Measurements from ENCODE around the gene CFL1.
"Not testable (repeated sequence)": the region's sequence is repeated elsewhere in the genome, so short reads cannot be mapped to it uniquely, and the experiment has no call there.

The CFL1 gene

DNA sequence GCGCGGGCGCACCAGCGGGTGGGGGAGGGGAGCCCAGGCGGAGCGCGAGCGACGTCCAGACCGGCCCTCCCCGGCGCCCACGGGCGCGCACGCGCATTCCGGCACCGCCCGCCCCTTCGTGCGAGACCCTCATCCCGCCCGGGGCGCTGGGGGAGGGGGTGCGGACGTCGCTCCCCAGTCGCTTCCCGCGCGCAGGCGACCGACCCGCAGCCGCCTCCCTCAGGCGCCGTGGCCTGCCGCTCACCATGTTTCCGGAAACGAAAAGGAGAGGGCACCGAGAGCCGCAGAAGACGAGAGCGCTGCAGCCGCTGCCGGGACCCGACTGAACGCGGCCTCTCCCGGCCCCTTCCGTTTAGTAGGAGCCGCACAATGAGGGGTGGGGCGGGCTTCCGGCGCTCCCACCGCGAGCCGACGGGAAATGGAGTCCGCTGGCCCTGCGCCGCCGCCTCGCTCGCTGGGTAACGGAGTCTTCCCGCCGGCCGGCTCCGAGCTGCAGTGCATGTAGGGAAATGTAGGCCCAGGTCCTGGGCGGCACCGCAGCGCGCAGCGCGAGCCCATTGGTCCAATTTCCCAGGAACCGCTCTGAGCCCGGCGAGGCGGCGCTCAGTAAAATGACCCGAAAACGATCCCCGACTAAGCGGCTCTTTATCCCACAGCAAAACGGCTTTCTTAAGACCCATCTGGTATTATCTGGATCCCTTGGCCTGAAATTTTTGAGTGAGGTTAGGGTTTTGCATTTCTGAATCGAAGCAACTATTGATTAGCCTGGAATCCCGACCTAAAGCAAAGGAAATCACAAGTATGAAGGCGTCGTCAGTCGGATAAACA lies at the start of gene CFL1:
TSS of gene CFL1 (minus strand) at position 328 of the 828 bp plus-strand sequence. CDS start at position 247, 81 bp downstream.
- peak; percentile 98 for DNase-seq

DNA sequence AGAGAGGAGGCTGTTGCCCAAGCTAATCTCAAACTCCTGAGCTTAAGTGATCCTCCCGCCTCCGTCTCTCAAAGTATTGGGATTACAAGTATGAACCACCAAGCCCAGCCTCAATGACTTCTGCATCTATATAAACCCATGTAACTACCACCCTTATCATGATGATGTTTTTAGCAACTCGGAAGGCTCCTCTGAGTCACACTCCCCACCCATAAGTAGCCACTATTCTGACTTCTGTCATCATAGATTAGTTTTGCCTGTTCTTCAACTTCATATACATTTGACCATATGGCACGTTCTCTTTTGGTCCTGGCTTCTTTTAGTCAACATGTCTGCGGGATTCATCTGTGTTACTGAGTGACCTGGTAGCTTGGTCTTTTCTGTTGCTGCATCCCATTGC lies 48.6 kb upstream of the CFL1 start:
- no peak for DNase-seq

DNA sequence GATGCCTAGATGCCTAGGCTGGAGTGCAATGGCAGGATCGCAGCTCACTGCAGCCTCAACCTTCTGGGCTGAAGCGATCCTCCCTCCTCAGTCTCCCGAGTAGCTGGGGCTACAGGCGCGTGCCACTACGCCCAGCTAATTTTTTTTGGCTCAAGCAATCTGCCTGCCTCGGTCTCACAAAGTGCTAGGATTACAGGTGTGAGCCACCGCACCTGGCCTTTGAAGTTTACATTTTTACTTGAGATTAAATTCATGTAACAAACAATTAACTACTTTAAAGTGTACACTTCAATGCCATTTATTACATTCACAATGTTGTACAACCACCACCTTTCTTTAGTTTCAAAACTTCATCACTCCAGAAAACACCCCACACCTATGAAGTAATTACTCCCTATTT lies 45.7 kb upstream of the CFL1 start:
- DNase-seq = no peak

DNA sequence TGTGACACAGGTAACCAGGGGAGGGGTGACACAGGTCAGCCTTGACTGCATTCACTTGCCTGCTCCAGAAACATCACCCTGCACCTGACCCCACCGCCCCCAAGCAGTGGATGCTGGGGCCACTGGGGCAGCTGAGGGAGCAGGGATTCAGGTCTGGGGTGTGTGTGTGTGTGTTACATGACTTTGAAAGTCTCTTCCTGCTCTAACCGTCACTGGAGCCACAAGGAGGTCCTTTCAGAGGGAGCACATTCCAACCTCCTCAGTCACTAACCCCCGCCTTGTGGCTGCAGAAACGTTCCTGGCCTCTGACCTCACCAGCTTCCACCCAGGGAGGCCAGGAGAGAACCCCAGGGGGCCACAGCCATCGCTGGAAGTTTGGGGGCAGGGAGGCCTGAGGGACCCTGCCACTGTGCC lies 45.1 kb upstream of the CFL1 start:
- DNase-seq = peak; percentile 98

DNA sequence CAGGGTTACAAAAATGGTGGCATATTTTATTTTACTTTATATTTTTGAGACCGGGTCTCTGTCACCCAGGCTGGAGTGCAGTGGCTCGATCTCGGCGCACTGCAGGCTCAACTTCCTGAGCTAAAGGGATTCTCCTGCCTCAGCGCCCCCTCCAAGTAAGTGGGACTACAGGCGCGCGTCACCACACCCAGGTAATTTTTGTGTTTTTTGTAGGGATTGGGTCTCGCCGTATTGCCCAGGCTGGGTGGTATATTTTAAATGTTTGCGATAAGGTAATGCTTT lies 42.9 kb upstream of the CFL1 start:
- DNase-seq = no peak

DNA sequence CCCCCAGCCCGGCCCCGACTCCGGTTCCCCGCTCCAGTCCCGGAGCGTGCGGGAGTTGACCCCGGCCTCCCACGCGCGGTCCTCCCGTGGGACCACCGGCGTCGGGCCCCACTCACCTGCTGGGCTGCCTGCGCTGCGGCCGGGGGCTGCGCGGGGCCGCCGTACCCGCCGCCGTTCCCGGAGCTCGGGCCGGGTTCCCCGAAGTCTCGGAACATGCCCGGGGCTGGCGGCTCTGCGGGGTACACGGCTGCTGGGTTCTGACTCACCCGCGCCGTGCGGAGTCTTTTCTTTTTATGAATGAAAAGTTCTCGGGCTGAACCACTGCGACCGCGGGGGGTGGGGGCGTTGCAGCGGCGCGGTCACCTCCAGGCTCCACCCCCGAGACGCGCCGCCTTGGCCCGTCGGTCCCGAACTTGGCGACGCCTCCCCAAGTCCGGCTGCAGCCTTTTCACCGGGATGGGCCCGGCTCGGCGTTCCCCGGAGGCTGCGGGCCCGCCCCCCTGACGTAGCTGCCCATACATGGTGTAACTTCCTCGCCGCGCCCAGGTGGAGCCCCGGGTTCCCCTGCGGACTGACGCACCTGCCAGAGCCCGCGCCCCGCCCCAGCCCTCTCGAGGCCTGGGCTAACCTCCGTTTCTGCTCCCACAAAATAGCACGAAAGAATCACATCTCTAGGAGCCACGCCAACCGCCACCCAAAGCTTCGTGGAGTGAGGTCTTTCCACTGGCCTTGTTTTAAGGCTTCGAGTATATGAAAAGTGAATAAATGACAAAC lies 42.3 kb upstream of the CFL1 start, which contains the start of gene FOSL1:
TSS of gene FOSL1 (minus strand) at position 264 of the 774 bp plus-strand sequence. CDS start at position 215, 49 bp downstream.
- DNase-seq = peak; percentile 97

DNA sequence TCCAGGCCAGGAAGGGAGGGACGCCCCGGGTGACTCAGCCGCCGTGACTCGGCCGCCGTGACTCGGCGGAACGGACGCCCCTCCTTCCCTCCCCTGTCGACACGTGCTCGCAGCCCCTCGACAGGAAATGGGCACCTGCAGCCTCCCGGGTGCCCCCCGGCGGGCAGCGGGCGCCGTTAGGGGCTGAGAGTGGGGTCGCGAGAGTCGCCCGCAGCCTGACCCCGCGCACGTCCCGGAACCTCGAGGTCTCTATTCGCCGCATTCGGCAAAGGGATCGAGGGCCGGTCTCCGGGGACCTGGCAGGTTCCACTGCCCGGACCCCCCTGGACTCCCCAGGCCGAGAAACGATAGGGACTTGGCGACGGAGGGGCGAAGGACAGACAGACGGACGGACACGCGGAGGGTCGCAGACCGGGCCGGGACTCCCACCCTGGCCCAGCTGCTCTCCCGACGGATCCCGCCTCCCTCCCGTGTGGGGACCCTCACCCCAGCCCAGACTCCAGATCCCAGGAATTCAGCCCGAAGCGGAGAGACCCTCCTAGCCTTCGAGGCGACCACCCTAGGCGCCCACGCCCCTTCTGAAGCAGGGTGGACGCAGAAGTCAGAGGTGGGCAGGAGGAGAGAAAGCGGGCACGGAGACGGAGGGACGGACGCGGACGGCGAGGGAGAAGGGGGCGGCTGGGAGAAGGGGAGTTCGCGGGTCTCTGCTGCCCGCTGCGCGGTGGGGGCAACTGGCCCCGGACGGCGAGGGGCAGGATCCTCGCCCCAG lies 41.6 kb upstream of the CFL1 start:
- DNase-seq = peak; percentile 90

DNA sequence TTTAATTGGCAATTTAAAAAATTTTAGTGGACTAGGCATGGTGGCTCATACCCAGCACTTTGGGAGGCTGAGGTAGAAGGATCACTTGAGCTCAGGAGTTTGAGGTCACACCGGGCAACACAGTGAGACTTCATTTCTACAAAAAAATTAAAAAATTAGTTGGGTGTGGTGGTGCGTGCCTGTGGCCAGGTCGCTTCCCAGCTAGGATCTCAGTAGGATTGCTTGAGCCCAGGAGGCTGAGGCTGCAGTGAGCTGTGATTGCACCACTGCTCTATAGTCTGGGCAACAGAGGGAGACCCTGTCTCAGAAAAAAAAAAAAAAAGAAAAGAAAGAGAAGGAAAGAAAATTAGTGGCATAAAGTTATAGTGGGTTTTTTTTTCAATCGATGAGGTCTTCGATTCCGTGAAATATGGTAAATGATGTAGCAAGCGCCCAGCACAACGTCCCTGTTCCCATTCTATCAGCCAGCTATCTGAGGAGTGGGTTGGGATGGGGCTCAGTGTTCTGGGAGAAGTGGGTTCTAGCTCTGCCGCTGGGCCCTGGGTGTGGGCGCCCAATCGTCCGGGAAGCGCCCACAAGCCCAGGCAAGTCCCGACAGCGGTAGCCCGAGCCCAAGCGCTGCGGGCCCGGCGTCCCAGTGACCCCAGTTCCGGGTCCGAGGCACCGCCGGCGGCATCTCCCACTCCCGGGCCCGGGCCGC lies 40.8 kb upstream of the CFL1 start:
- no peak for DNase-seq

DNA sequence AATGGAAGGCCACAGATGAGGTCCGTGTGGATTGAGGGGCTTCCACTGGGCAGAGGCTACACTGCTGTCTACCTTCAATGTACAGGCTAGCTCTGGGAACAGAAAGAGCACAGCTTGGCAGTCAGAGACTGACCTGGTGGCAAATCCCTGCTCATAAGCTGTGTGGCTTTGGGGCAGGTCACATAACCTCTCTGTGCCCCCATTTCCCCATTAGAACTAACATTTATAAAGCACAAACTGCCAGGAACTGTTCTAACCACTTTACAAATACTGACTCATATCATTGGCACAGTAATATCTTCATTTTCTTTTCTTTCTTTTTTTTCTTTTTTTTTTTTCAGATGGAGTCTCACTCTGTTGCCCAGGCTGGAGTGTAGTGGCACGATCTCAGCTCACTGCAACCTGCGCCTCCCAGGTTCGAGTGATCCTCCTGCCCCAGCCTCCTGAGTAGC lies 39.1 kb upstream of the CFL1 start:
- no peak for DNase-seq

DNA sequence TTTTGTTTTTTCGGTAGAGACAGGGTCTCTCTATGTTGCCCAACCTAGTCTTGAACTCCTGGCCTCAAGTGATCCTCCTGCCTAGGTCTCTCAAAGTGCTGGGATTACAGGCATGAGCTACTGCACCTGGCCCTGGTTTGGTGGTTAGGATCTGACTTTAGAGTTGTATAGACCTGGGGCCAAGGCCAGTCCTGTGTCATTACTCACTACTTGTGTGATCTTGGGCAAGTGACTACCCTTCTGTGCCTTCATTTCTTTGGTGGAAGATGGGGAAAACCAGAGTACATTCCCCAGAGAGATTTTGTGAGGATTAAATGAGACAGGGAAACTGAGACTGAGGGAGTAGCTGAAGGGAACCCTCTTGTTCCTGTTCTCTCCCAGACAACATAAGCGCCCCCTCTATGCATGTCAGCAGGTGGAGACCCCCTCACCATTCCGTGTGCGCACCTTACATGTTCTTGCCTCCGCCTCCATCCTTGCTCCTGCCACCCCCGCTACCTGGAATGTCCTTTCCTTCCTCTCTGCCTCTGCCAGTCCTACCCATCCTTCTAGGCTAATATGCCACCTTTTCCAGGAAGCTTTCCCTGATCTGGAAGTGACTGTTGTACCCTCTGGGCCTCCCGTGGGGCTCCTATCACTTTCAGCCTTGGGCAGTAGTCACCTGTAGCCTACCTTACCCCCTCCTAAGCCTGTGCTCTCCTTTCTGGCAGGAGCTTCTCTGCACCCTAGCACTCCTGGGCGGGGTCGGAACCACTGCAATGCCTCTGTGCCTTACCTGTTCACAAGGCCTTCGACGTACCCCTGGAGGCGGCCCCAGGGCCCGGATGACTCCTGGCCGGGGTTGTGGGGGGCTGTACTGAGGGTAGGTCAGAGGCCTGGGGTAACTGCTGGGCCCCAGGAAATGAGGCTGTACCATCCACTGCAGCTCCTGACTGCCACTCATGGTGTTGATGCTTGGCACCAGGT lies 38.3 kb upstream of the CFL1 start:
- no peak for DNase-seq

DNA sequence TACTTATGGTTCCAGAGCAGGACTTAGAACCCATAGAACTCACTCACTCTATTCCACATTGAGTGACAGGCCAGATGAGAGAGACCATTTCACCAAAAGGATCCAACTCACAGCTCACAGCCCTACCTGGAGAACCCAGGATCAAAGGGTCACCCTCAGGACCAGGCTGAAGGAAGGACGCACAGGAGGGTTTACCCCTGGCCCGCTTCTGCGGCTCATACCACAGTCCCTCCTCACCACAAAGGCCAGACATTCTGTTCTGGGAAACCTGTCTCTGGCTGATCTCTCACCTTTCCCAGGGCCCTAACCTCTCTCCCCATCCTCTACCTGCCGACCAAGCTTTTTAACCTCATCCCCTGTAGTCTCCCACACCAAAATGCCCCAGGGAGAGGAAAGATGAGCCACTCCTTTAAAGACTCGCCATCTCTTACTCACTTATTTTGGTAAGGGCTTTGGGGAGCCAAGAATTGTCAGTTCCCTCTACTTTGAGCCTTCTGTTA lies 37.6 kb upstream of the CFL1 start:
- DNase-seq = no peak

DNA sequence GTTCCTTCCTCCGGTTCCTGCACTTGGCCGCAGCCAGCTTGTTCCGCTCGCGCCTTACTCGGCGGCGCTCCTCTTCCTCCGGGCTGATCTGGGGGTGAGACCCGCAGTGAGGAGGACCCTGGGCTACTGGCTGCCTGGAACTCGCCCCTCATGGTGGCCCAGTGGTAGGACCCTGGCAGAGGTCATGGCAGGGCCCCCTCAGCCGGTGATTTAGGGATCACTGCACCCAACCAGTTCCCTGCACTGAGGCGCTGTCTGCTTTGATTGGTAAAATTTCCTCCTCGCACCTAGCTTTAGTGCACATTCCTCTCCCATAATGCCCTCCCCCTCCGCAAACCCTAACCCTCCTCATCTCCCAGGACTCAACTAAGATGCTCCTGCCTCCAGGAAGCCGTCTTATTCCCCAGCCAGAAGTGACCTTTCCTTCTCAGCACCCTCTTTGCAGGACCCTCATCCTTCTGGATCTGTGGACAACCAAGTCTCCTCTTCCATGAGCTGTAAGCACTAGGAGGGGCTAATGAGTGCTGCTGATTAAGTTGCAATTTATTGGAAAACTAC lies 36.1 kb upstream of the CFL1 start:
- DNase-seq = peak; percentile 46

DNA sequence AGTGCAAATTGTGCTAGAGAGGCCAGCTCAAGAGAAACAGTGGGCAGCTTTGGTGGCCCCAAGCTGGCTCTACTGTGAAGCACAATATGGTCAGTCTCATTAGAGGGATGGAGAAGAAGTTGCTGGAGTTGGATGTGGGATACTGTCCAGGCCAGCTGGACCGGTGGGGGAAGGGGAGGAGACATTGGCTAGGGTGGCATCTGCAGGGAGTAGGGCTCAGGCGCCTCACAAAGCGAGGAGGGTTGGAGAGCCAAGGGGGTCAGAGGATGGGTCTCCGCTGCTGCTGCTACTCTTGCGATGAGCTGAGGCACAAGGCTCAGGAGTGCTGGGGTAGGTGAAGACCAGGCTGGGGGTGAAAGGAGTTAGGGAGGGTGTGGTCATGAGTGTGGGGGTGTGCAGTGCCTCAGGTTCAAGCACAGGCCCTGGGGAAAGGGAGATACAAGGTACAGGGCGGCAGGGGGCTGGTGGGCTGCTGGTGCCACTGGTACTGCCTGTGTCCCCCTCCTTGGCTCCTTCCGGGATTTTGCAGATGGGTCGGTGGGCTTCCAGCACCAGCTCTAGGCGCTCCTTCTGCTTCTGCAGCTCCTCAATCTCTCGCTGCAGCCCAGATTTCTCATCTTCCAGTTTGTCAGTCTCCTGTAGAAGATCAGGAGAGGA lies 34.8 kb upstream of the CFL1 start:
- DNase-seq = peak; percentile 53

DNA sequence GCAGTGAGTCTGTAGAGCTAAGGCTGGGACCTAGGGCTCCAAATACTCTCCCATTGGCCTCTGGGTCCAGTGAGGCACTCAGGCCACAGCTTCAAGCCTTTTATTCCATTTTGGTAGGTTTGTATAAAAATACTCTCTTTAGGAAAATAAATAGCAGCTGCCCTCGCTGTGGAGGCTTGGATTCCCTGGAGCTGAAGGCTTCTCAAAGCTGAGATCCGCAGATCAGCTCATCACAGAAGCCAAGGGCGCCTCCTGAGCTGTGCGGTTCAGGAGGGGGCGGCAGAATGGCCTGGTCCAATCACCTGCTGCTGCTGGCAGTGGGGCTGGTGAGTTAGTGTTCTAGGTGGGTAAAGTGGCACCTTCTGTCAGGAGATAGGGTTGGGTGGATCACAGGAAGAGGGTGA lies 34.2 kb upstream of the CFL1 start:
- DNase-seq = not testable (repeated sequence)

DNA sequence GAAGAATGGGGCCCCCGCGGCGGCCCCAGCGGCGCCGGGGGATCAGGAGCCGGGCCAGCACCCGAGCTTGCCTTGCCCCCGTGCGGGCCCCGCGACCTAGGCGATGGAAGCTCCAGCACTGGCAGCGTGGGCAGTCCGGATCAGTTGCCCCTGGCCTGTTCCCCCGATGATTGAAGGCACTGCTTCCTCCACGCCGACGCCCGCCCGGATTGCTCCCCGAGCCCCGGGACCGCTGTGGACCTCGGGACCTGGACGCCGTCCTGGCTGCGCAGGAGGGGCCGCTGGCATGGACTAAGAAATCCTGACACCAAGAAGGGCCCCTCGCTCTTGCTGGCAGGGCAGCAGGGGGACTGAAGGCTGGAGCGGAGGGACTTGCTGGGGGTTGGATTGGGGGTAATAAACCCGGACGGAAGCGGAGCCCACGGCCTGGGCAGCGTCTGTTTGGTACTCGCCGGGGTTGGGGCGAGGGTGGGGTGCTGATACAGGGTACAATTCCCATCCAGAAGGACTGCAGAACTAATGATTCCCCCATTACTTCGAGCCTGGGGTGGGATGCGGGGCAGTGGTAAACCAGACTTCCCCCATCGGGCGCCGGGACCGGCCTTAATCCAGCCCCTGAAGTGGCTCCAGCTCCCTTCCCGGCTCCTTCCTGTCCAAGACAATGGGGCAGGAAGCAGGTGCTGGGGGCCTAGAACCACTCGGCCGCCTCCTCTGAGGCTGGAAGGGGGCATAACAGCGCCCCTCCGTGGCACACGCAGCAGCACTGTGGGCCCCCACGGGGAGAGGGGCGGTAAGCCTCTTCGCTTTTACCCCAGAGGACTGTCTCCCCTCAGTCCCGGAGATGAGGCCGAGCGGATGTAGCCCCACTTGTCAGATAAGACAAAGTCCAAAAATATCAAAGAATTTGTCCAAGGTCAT lies 33.5 kb upstream of the CFL1 start:
- peak; percentile 81 for DNase-seq

DNA sequence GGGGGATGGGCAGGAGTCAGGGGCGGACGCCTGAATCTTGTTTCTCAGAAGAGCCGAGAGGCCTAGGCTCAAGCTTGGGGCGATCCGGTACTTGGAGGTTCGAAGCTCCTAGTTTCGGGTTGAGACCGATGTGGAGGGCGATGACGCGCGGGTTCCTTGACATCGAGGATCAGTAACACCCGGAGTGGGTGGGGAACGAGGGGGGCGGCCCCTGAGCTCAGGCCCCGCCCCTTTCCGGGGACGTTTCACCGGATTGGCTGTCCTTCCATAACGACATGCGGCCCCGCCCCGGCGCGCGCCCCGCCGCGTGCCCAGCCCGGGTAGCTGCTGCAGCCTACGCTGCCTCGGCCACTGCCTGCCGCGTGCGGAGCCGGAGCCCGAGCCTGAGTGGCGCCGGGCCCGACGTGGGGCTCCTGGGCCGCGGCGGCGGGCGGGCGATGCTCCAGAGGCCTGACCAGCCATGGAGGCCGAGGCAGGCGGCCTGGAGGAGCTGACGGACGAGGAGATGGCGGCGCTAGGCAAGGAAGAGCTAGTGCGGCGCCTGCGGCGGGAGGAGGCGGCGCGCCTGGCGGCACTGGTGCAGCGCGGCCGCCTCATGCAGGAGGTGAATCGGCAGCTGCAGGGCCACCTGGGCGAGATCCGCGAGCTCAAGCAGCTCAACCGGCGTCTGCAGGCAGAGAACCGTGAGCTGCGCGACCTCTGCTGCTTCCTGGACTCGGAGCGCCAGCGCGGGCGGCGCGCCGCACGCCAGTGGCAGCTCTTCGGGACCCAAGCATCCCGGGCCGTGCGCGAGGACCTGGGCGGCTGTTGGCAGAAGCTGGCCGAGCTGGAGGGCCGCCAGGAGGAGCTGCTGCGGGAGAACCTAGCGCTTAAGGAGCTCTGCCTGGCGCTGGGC lies 32.6 kb upstream of the CFL1 start, which contains the start of gene CCDC85B:
TSS of gene CCDC85B (plus strand) at position 350 of the 895 bp plus-strand sequence. CDS start at position 461, 111 bp downstream.
- peak; percentile 97 for DNase-seq

DNA sequence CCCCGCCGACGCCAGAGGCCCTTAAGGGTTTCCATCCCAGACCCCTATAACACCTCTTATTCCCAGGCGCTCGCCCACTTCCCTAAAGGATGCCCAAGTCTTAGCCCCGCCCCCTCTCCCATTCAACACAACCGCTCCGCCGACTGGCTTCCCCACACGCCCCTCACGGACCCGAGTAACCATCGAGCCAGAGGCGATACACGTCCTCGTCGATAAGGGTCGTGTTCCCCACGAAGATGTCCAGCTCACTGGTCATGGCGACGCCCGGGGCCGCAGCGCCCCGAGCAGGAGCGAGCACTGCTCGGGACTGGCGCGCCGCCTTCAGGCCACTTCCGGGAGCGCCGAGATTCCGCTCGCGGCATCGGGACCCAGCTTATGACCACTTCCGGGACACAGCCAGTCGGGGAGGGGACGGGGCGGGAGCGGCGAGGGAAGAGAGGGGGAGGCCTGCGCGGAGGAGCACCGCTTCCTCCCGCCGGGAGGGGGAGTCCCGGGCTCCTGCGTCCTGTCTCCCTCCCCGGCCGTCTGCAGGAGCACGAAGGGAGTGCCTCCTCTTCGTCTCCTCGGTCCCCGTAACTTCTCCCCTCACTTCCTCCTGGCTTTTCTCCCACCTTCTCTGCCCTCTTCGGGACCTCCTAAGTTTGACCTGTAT lies 30.3 kb upstream of the CFL1 start, which contains the start of gene FIBP:
TSS of gene FIBP (minus strand) at position 309 of the 652 bp plus-strand sequence. CDS start at position 256, 53 bp downstream.
- DNase-seq = peak; percentile 98
